Measurements from ENCODE around the gene SLC22A2.

The SLC22A2 gene

DNA sequence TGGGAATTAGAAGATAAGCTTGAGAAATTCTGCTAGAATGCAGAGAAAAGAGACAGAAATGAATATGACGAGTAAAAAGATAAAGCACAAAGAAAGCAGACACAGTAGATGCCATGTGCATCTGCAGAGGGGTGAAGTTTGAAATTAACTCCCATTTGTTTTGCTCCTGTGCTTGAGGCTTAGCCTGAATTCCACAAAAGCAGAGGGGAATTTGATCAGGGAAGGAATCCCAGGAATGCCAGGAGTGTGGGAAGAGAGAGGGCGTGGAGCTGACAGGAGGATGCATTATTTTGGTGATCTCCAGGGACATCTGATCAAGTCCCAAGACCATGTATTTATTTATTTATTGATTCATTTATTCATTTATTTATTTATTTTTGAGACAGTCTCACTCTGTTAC lies 81.4 kb downstream of the SLC22A2 start:
- no peak for DNase-seq (ENCODE audit: low read depth)
- H3K9ac ChIP-seq (ENCODE audit: low read length), result no peak overlapping the region
- H3K4me1 ChIP-seq (ENCODE audit: control insufficient read depth, insufficient read depth, low read length), result no peaks in the 10 kb centered on the region
- H3K27me3 ChIP-seq (replicated peaks; ENCODE audit: control insufficient read depth, insufficient read depth, low read length), result peaks cover 3% of the 10 kb centered on the region
- no peaks in the 10 kb centered on the region for H3K9me3 ChIP-seq (ENCODE audit: control insufficient read depth, low read length)
- no peak overlapping the region for H3K4me3 ChIP-seq (ENCODE audit: low read length)
- no peaks in the 10 kb centered on the region for H3K36me3 ChIP-seq (ENCODE audit: control insufficient read depth, insufficient read depth, low read length, severe bottlenecking)

DNA sequence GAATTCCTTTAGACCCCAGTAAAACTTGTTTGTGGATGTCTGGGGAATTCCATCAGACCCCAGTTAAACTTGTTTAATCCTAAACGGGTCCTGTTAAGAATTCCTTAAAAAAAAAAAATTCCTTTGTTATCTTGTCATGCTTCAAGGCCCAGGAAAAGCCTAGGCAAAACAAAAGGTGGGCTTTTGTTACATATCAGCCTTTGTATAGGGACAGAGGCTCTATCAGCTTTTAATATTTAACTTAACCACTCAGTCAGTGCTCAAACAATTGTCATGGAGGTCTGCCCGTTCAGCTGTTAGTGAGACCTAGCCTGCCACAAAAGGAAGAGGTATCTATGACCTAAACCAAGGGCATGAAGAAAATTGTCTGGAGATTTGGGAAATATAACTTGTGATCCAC lies 83.9 kb downstream of the SLC22A2 start:
- Histone ChIP-seq H3K27me3 (replicated peaks; ENCODE audit: control insufficient read depth, insufficient read depth, low read length) (peaks cover 3% of the 10 kb centered on the region), H3K4me3 (ENCODE audit: low read length) (no peak overlapping the region), H3K4me1 (ENCODE audit: control insufficient read depth, insufficient read depth, low read length) (peaks cover 7% of the 10 kb centered on the region), H3K9me3 (ENCODE audit: control insufficient read depth, low read length) (no peaks in the 10 kb centered on the region), H3K36me3 (ENCODE audit: control insufficient read depth, insufficient read depth, low read length, severe bottlenecking) (no peaks in the 10 kb centered on the region), H3K9ac (ENCODE audit: low read length) (no peak overlapping the region)
- no peak for DNase-seq (ENCODE audit: low read depth)

DNA sequence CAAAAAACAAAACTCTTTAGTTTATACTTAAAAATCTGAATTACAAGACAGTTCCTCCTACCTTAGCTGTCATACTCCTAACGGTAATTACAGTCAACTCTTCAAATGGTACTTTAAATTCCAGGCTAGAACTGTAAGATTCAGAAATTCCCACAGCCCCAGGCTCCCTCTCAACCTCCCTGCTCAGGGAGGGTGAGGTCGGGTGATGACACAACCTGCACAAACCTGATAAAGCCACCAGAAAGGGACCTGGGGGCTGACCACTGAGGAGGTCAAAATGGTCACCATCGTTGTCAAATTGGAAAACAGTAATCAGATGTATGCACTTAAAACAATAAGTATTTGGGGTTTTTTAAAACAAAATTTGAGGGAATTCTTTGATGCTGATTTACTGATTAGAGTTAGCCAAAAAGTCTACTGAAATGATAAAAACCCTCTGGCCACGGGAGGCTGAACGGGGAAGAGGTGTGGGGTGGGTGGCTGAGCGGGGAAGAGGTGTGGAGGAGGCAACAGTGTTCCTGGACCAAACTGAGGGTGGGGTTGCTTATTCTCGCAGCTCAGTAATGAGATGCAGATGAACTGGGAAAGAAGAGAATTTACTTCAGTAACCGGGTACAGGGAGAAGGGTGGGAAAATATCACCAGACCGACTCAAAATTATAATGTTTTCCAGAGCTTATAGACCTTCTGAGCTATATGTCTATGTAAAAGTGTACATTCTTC lies 84.7 kb downstream of the SLC22A2 start:
- DNase-seq (ENCODE audit: low read depth), result no peak
- no peaks in the 10 kb centered on the region for H3K36me3 ChIP-seq (ENCODE audit: control insufficient read depth, insufficient read depth, low read length, severe bottlenecking)
- no peak overlapping the region for H3K4me3 ChIP-seq (ENCODE audit: low read length)
- H3K4me1 ChIP-seq (ENCODE audit: control insufficient read depth, insufficient read depth, low read length), result peaks cover 7% of the 10 kb centered on the region
- no peak overlapping the region for H3K9ac ChIP-seq (ENCODE audit: low read length)
- H3K9me3 ChIP-seq (ENCODE audit: control insufficient read depth, low read length), result no peaks in the 10 kb centered on the region
- peaks cover 3% of the 10 kb centered on the region for H3K27me3 ChIP-seq (replicated peaks; ENCODE audit: control insufficient read depth, insufficient read depth, low read length)

DNA sequence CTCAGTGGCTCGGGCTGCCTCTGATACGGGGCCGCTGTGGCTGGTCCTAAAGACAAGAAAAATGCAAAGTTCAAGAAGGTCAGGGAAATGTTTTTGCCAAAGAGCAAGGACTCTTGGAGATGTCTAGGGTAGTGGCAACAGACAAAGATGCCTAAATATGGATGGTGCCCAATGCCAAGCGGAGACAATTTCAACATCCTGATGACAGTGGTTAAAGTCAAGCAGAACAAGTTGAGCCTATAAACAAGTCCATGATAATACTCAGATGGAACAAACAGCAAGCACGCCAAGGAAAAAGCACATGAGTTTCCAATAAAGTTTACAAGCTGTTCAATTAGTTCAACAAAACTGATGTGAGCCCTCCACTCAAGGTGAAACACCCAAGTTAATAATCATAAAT lies 85.9 kb downstream of the SLC22A2 start:
- Histone ChIP-seq H3K9ac (ENCODE audit: low read length) (no peak overlapping the region), H3K27me3 (replicated peaks; ENCODE audit: control insufficient read depth, insufficient read depth, low read length) (peaks cover 3% of the 10 kb centered on the region), H3K4me3 (ENCODE audit: low read length) (no peak overlapping the region), H3K9me3 (ENCODE audit: control insufficient read depth, low read length) (no peaks in the 10 kb centered on the region), H3K4me1 (ENCODE audit: control insufficient read depth, insufficient read depth, low read length) (peaks cover 7% of the 10 kb centered on the region), H3K36me3 (ENCODE audit: control insufficient read depth, insufficient read depth, low read length, severe bottlenecking) (no peaks in the 10 kb centered on the region)
- no peak for DNase-seq (ENCODE audit: low read depth)

DNA sequence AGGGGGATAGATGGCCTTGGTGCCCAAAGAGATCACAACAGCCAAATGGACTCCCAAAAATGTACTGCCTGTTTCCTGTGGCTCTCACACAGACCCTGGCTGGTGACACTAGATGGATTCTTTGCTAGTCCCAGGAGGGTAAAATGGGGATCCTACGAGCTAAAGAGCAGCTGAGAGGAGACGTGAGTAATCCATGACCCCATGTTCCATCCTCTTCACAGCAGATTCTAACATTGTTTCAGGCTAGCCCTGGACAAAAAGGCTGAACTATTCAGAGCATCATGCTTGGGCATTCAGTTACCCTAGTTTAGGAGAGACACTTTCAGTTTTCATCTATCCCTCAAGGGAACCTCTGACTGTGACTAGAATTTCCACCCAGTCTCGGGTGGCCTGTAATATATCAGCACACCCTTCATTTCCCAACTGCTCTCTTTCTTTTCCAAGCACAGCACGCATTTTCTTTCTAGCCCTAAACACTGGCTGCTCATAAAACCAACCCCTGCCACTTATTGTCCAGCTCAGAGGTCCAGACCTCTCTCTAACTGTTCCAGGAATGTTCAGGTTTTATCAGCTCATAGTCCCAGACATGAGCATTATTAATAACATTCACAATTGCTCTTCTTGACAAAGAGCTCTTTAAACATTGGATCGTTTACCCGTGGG lies 88.5 kb downstream of the SLC22A2 start:
- peaks cover 3% of the 10 kb centered on the region for H3K27me3 ChIP-seq (replicated peaks; ENCODE audit: control insufficient read depth, insufficient read depth, low read length)
- DNase-seq (ENCODE audit: low read depth), result no peak
- no peaks in the 10 kb centered on the region for H3K36me3 ChIP-seq (ENCODE audit: control insufficient read depth, insufficient read depth, low read length, severe bottlenecking)
- peaks cover 7% of the 10 kb centered on the region for H3K4me1 ChIP-seq (ENCODE audit: control insufficient read depth, insufficient read depth, low read length)
- H3K9ac ChIP-seq (ENCODE audit: low read length), result no peak overlapping the region
- no peak overlapping the region for H3K4me3 ChIP-seq (ENCODE audit: low read length)
- H3K9me3 ChIP-seq (ENCODE audit: control insufficient read depth, low read length), result no peaks in the 10 kb centered on the region

DNA sequence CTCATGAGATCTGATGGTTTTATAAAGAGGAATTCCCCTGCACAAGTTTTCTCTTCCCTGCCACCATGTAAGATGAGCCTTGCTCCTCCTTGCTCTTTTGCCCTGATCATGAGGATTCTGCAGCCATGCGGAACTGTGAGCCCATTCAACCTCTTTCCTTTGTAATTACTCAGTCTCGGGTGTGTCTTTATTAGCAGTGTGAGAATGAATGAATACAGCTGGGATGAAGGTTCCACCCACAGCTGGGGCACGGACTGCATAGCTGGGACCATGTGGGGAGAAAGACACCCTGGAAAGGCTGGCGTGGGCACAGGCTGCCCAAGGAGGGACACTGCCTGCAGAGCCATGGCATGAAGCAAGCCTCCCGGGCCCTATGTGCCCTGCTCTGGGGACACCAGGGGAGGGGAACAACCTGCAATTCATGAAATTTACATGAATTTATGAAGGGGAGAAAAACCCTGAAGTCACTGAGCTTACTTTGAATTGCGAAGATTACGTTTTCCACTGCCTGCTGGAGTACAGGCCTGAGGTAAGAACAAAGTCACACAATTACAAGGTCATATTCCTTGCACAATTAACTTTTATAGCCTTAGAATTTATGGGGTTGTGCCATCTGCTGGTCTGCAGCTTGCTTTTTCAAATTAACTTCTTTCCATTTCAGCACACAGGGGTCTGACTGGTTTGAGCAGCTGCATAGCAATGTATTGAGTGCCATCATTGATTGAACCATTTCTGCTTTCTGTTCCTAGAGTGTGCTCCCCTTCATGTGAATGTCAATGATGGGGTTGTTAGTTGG lies 90.8 kb downstream of the SLC22A2 start:
- Histone ChIP-seq H3K4me3 (ENCODE audit: low read length) (no peak overlapping the region), H3K4me1 (ENCODE audit: control insufficient read depth, insufficient read depth, low read length) (peaks cover 7% of the 10 kb centered on the region), H3K36me3 (ENCODE audit: control insufficient read depth, insufficient read depth, low read length, severe bottlenecking) (no peaks in the 10 kb centered on the region), H3K9ac (ENCODE audit: low read length) (no peak overlapping the region), H3K9me3 (ENCODE audit: control insufficient read depth, low read length) (no peaks in the 10 kb centered on the region), H3K27me3 (replicated peaks; ENCODE audit: control insufficient read depth, insufficient read depth, low read length) (peaks cover 3% of the 10 kb centered on the region)
- no peak for DNase-seq (ENCODE audit: low read depth)

Data from adipocyte (in vitro differentiated cells).